Activated T-cell treated with anti-CD3 and anti-CD28 coated beads, Interleukin-2, amount 50 U/mL, for 4 hours (primary cell): ENCODE data around the gene RMND5A. TPM values are rescaled to one million over a fixed set of nuclear protein-coding genes. Genes with fewer than 3 reads are reported as not detected.

ENCODE experiments used
- ATAC-seq, 2 donors: fragments of 200-7000 bp; cut with Tn5 transposase; one replicate each; pipeline ENCODE4 v1.10.0; 2021
- DNase-seq: peaks from one replicate; pipeline ENCODE4 v3.0.0-alpha.2; 2020
- H3K27me3 Mint-ChIP-seq: one replicate; pipeline ENCODE4 v1.8.0; 2021; ENCODE audit warnings: low read depth, mixed read lengths
- H3K36me3 Mint-ChIP-seq: one replicate; pipeline ENCODE4 v1.8.0; 2022; ENCODE audit warnings: mixed read lengths; ENCODE audit not compliant: insufficient read depth
- H3K4me1 Mint-ChIP-seq: one replicate; pipeline ENCODE4 v1.8.0; 2021; ENCODE audit warnings: low read depth, mixed read lengths
- H3K4me3 Mint-ChIP-seq: one replicate; pipeline ENCODE4 v1.8.0; 2021; ENCODE audit warnings: mild to moderate bottlenecking, moderate library complexity, mixed read lengths
- H3K9me3 Mint-ChIP-seq: one replicate; pipeline ENCODE4 v1.8.0; 2021; ENCODE audit warnings: mixed read lengths
- total RNA-seq, 3 donors: library from RNA; stranded (reverse); gene quantifications; one replicate each; pipeline ENCODE4 v1.2.1, GENCODE V29; 2021

The RMND5A gene
- total RNA-seq, 3 donors from 2014 or later = 35.4 to 40.0 (median 37.2) TPM

DNA sequence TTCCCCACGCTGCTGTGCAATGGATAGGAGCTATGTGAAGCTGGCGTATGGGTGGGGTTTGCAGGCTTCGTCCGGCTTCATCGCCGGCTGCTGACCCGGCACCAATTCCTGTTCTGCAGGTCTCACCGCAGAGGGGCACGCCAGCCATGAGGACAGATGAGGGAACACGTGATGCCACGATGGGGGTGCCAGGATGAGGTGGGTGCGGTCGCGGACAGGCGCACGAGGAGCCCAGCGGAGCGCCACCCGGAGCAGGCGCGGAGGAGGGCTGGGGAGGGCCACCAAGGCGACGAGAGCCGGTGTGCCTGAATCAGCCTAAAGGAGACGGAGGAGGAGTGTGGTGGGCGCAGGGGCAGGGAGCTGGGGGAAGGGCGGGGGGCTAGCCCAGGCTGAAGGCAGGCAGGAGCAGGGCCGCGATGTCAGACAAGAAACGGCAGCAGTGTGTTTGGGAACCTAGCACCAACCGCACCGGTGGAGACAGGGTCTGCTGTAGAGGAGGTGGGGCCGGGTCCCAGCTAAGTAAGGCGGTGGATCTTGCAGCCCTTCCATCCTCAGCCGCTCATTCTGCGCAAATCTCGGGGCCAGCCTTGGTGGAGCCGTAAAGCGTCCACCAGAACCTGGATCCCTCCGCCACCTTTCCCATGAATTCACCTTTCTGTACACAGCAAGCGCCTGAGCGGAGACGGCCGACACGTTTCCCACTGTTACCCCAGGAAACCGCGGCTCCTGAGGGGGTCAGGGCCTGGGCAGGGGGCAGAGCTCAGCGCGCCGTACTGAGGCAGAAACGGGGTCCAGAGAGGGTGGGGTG is 87.6 kb downstream of the RMND5A start:
- DNase-seq (peak; percentile 51), ATAC-seq (peak; percentile 47 to 52)
- Mint-ChIP-seq H3K9me3 (no peaks in the 10 kb centered on the region), H3K4me3 (peak overlapping the region; percentile 87), H3K36me3 (no peaks in the 10 kb centered on the region), H3K27me3 (peaks cover 36% of the 10 kb centered on the region), H3K4me1 (peaks cover 26% of the 10 kb centered on the region)

DNA sequence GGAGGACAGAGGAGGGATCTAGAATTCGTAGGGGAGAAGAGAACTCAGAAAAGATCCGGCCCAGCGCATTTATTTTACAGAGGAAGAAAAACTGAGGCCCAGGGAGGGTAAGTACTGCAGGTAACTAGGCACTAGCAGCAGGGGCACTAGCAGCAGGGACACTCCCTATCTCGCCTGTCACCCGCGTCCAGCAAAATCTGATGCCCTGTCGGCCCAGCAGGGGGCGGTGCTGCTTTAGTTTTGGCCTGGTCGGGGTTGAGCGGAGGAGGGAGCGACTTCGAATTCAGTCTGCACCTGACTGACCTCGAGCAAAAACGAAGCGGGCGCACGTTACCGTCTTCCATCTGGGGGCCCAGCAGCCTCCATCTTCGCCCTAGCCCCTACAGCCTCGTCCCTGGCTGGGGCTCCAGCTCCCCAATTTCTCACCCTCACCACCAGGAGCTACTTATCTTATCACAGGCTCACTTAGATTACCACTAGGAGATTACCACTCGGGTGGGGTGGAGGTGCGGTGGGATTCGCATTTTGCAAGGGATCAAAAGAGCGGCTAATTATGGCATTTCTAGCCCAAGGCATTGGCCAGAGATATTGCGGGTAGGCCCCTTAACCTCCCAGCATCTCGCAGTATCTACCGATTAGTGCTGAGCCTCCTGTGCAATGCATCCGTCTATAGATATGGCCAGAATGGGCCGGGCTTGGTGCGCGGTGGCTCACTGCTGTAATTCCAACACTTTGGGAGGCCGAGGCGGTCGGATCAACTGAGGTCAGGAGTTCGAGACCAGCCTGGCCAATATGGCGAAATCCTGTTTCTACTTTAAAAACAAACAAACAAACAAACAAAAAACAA is 88.4 kb downstream of the RMND5A start:
- ATAC-seq = peak; percentile 86 to 89
- Mint-ChIP-seq H3K36me3 (no peaks in the 10 kb centered on the region), H3K4me1 (peaks cover 26% of the 10 kb centered on the region), H3K27me3 (peaks cover 39% of the 10 kb centered on the region), H3K4me3 (peak overlapping the region; percentile 87), H3K9me3 (no peaks in the 10 kb centered on the region)
- peak; percentile 94 for DNase-seq

DNA sequence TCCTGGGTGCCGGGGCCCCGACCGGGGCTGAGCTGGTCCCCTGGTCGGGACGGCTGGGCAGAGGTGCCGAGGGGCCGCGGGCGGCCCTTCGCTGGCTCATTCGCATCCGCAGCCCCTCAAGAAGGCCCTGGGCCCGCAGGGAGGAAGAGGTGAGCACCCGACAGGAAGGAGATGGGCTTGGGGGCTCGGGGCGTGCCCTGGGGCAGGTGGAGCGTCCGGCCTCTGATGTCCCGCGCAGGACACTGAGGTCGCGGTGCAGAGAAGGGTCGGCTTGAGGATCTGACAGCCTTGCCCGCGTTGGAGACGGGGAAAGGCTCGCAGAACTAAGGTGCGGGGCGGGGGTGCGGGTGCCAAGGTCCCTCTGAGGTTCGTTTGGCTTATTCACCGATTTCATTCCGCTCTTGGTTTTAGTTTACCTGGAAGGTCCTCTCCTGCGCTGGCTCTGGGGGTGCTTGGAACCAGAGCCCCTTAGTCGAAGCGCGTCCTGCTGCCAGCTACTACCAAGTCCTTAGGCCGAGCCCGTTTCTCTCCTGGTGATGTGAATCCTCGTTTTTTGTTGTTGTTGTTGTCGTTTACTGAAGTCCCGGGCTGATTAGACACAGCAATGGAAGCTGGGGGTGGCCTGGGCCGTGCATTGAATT is 89.5 kb downstream of the RMND5A start:
- Mint-ChIP-seq H3K36me3 (no peaks in the 10 kb centered on the region), H3K27me3 (peaks cover 39% of the 10 kb centered on the region), H3K9me3 (no peaks in the 10 kb centered on the region), H3K4me3 (peak overlapping the region; percentile 68), H3K4me1 (peaks cover 26% of the 10 kb centered on the region)
- DNase-seq = peak; percentile 19
- no peak for ATAC-seq

DNA sequence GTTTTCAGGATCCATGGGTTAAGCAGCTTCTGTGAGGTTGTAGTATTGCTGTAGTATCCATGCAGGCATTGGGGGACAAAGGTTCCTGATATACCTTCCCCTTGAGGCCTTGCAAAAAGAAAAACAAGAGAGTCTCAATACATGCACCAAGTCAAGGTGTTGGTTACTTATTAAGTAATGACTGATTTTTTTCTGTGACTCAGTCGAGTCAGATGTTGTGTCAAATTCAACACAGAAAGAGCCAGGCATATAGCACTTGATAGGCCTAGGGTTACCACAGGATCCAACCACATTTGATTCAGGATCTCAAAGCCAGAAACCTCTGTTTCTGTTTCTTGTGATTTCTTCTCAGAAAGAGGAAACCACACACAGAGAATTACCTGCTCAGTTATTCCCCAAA is 95.5 kb downstream of the RMND5A start:
- Mint-ChIP-seq H3K9me3 (no peaks in the 10 kb centered on the region), H3K27me3 (peaks cover 22% of the 10 kb centered on the region), H3K4me3 (no peak overlapping the region), H3K4me1 (peaks cover 16% of the 10 kb centered on the region), H3K36me3 (no peaks in the 10 kb centered on the region)
- DNase-seq (no peak), ATAC-seq (peak; percentile 88 to 90)

DNA sequence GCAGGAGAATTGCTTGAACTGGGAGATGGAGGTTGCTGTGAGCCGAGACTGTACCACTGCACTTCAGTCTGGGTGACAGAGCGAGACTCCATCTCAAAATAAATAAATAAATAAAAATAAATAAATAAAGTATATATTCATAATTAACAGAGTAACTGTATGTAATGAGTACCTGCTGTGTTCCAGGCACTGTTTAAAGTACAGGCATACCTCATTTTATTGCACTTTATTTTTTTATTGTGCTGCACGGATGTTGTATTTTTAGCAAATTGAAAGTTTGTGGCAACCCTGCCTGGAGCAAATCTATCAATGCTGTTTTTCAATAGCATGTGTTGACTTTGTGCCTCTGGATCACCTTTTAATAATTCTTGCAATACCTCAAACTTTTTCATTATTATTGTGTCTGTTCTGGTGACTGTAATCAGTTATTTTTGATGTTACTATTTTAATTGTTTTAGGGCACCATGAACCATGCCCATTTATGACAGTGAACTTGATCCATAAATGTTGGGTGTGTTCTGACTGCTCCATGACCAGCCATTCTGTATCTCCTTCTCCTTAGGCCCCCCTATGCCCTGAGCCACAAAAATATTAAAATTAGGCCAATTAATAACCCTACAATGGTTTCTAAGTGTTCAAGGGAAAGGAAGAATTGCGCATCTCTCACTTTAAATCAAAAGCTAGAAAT is 98.2 kb downstream of the RMND5A start:
- Mint-ChIP-seq H3K4me3 (no peak overlapping the region), H3K27me3 (peaks cover 8% of the 10 kb centered on the region), H3K4me1 (peaks cover 13% of the 10 kb centered on the region), H3K9me3 (peaks cover 5% of the 10 kb centered on the region), H3K36me3 (peaks cover 3% of the 10 kb centered on the region)
- DNase-seq = no peak
- no peak for ATAC-seq

DNA sequence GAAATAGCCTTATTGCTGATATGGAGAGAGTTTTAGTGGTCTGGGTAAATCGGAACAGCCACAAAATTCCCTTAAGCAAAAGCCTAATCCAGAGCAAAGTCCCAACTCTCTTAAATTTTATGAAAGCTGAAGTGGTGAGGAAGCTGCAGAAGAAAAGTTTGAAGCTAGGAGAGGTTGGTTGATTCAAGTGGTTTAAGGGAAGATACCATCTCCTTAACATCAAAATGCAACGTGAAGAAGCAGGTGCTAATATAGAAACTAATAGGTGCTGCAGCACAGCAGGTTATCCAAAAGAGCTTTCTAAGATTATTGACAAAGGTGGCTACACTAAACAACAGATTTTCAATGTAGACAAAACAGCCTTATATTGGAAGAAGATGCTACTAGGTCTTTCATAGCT is 98.9 kb downstream of the RMND5A start:
- H3K27me3 Mint-ChIP-seq = peaks cover 9% of the 10 kb centered on the region
- peaks cover 19% of the 10 kb centered on the region for H3K4me1 Mint-ChIP-seq
- peaks cover 3% of the 10 kb centered on the region for H3K36me3 Mint-ChIP-seq
- H3K9me3 Mint-ChIP-seq = peaks cover 5% of the 10 kb centered on the region
- ATAC-seq (no peak), DNase-seq (no peak)
- no peak overlapping the region for H3K4me3 Mint-ChIP-seq

DNA sequence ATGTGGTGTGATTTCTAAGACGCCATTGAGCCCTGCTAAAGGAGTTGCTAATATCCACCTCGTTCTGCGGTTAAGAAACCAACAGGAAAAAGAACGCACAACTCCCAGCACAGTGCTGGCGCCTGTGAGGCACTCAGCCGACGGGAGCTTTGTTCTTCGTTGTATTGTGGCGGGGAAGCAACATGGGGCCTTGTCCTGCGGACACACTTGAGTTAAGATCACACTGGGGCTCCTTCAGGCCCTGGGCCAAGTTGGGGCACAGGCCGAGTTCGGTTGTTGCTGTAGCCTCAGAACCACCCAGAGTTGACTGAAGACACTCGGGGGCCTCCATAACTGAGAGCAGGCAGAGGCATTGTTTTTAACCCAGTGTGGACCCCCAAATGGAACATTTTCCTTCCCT is 101.2 kb downstream of the RMND5A start:
- H3K9me3 Mint-ChIP-seq = peaks cover 5% of the 10 kb centered on the region
- H3K36me3 Mint-ChIP-seq = peaks cover 3% of the 10 kb centered on the region
- ATAC-seq (no peak), DNase-seq (no peak)
- H3K27me3 Mint-ChIP-seq = peaks cover 5% of the 10 kb centered on the region
- H3K4me3 Mint-ChIP-seq = peak overlapping the region; percentile 55
- peaks cover 18% of the 10 kb centered on the region for H3K4me1 Mint-ChIP-seq

DNA sequence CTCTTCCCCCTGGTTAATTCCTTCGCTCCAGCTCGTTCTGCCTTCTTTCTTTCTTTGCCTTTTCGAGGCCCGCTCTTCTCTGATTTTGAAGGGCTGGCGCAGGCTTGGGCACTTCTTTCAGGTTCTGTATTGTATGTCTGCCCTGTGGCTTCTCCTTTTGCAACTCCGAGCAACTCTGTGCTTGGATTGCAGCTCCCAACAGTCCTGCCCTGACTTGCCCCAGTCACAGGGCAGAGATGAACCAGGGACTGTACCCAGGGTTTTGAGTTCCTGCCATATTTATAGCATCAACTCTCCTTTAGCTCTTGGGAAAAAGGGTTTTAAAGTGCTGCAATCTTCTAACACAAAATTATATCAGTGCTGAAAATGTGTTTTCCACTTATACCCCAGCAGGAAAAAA is 101.8 kb downstream of the RMND5A start:
- peaks cover 3% of the 10 kb centered on the region for H3K36me3 Mint-ChIP-seq
- DNase-seq (no peak), ATAC-seq (no peak)
- H3K27me3 Mint-ChIP-seq = peaks cover 5% of the 10 kb centered on the region
- H3K4me3 Mint-ChIP-seq = peak overlapping the region; percentile 55
- peaks cover 21% of the 10 kb centered on the region for H3K4me1 Mint-ChIP-seq
- peaks cover 5% of the 10 kb centered on the region for H3K9me3 Mint-ChIP-seq

DNA sequence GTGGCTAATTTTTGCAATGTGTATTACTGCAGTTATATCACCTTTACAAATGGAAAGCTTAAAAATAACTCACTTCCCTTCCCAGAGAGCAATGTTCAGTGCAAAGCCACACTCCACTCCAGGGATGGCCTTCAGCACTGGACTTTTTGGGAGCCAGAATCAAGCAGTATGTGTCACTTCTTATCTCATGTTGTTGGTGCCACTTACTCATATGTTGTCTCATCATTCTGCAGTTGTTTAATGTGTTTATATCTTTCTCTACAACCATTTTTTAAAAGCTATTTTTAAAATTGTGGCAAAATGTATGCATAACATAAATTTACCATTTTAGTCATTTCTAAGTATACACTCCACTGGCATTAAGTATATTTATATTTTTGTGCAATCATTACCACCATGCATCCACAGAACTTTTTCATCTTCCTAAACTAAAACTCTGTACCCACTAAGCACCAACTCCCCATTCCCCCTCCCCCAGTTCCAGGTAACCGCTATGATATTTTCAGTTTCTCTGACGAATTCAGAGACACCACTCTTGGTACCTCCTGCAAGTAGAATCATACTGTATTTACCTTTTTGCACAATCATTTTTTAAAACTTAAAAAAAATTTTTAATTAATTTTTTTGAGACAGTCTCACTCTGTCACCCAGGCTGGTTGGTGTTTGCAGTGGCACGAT is 102.7 kb downstream of the RMND5A start:
- ATAC-seq (peak; percentile 17 to 39), DNase-seq (no peak)
- H3K27me3 Mint-ChIP-seq = peaks cover 5% of the 10 kb centered on the region
- H3K36me3 Mint-ChIP-seq = peaks cover 3% of the 10 kb centered on the region
- H3K4me3 Mint-ChIP-seq = no peak overlapping the region
- peaks cover 24% of the 10 kb centered on the region for H3K4me1 Mint-ChIP-seq
- H3K9me3 Mint-ChIP-seq = peaks cover 5% of the 10 kb centered on the region

DNA sequence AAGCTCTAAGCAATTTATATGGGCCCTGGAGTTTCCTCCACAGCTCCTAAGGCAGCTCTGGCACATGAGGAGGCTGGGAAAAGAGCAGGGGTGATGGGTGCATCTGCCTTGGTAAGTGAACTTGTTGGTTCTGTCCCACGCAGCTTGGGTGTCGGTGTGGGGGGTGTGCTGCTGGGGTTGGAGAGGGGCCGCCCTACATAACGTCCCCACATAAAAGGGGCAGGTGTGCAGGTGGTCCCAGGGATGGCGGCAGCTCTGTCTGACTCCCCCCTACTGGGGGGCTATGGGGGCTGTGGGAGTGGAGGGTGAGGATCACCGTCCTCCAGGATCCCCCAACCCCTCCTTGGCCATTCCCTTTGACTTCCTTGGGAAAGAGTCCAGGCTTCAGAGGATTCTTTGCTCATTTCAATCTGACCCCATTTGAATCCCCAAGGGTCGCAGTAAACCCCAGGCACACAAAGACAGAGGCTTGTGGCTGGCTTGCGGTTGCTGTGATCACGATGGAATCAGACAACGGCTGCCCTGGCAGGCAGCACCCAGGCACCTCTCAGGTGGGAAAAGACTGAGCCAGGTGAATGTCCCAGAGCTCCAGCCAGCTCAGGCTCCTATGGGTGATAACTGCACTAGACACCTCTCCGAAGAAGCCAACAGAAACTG is 105.1 kb downstream of the RMND5A start:
- Mint-ChIP-seq H3K9me3 (peaks cover 5% of the 10 kb centered on the region), H3K4me1 (peaks cover 18% of the 10 kb centered on the region), H3K4me3 (peak overlapping the region; percentile 48), H3K36me3 (peaks cover 3% of the 10 kb centered on the region), H3K27me3 (peaks cover 1% of the 10 kb centered on the region)
- peak; percentile 3 to 5 for ATAC-seq
- DNase-seq = no peak

DNA sequence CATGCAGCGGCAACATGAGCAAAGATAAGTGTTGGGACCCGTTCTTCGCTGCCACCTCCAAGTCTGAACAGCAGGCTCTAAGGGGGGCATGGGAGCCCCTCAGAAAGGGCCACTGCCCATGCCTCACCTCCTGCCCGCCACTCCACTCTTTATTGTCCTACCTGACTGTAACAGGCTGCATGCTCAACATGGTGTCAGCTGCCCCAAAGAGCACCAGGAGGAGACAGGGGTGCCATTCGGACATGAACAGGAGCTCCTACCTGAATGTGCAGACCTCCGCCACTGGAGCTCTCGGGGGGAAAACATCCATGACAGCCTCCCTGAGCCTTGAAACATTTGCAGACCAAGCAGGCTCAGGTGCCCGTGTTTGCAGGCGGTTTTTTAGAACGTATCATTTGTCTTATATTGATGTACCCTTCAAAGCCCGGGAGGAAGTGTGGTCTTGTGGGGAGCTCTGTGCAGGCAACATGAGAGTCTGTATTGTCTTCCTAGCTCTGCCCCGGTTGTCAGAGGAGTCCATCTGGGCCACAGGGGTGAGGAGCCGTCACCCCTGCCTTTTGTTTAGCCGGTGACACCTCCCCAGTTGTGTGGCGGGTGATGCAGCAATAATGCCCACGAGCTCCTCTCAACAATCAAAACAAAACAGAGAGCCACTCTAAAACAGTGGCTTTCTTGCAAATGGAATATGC is 105.7 kb downstream of the RMND5A start:
- peaks cover 5% of the 10 kb centered on the region for H3K9me3 Mint-ChIP-seq
- peaks cover 1% of the 10 kb centered on the region for H3K27me3 Mint-ChIP-seq
- DNase-seq = no peak
- H3K36me3 Mint-ChIP-seq = peaks cover 3% of the 10 kb centered on the region
- peaks cover 18% of the 10 kb centered on the region for H3K4me1 Mint-ChIP-seq
- ATAC-seq = peak; percentile 76
- H3K4me3 Mint-ChIP-seq = peak overlapping the region; percentile 48

DNA sequence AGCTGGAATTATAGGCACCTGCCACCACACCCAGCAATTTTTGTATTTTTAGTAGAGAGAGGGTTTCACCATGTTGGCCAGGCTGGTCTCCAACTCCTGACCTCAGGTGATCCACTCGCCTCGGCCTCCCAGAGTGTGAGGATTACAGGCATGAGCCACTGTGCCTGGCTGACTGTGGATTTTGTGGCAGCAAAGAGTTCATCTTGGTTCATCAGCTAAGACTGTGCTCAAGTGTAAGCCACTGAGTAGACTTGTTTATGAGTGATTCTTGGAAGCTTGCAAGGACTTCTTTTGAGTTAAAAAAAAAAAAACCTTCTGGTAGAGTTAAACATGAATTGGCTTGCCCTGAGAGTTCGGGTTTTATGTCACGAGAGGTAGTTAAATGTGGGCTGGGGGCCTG is 106.9 kb downstream of the RMND5A start:
- Mint-ChIP-seq H3K27me3 (peaks cover 5% of the 10 kb centered on the region), H3K4me3 (peak overlapping the region; percentile 7), H3K9me3 (peaks cover 5% of the 10 kb centered on the region), H3K36me3 (peaks cover 3% of the 10 kb centered on the region), H3K4me1 (peaks cover 18% of the 10 kb centered on the region)
- ATAC-seq = no peak
- DNase-seq = no peak
